ENCODE measurements around the gene ALPL.

Gene ALPL

DNA sequence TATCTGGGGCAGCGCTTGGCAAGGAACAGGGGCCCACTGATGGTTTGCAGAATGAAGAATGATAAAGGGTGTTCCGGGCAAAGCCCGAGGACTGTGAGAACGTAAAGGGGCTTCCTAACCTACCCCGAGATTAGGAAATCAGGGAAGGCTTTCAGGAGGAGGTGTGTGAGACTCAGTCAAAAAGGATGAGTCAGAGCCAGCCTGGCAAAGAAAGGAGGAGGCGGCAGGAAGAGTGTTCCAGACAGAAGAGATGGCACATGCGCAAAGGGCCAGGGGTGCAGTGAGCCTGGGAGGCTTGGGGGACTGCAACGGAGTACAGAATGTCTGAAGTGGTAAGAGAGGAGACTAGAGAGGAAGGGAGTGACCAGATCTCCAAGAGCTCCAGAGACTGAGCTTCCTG, 89.7 kb downstream of the ALPL start:
- no peak for TF ChIP-seq CTCF (IDR thresholded peaks at IDR 0.05; ENCODE audit: control insufficient read depth, insufficient read depth, low read depth, low read length, missing control alignments)
- no peak overlapping the region for H3K4me3 ChIP-seq (ENCODE audit: control insufficient read depth, low read depth, low read length)
- no peak for DNase-seq (ENCODE audit: low read depth)

- H3K4me3 ChIP-seq (ENCODE audit: control insufficient read depth, low read depth, low read length) = no peak overlapping the region
- TF ChIP-seq CTCF (IDR thresholded peaks at IDR 0.05; ENCODE audit: control insufficient read depth, insufficient read depth, low read depth, low read length, missing control alignments) = no peak
- no peak for DNase-seq (ENCODE audit: low read depth)
Observed at GRCh38 chr1:21599402-21599801, 90.2 kb downstream of the ALPL start.

- TF ChIP-seq CTCF (IDR thresholded peaks at IDR 0.05; ENCODE audit: control insufficient read depth, insufficient read depth, low read depth, low read length, missing control alignments) = no peak
- DNase-seq (ENCODE audit: low read depth) = no peak
Observed at GRCh38 chr1:21601278-21602048, 92.2 kb downstream of the ALPL start.

GRCh38 chr1:21603177-21604138, 94.2 kb downstream of the ALPL start:
- TF ChIP-seq CTCF (IDR thresholded peaks at IDR 0.05; ENCODE audit: control insufficient read depth, insufficient read depth, low read depth, low read length, missing control alignments) = no peak
- no peak overlapping the region for H3K4me3 ChIP-seq (ENCODE audit: control insufficient read depth, low read depth, low read length)
- no peak for DNase-seq (ENCODE audit: low read depth)

More at GRCh38 chr1:21601278-21602048, 92.2 kb downstream of the ALPL start:
- H3K4me3 ChIP-seq (ENCODE audit: control insufficient read depth, low read depth, low read length) = no peak overlapping the region

DNA sequence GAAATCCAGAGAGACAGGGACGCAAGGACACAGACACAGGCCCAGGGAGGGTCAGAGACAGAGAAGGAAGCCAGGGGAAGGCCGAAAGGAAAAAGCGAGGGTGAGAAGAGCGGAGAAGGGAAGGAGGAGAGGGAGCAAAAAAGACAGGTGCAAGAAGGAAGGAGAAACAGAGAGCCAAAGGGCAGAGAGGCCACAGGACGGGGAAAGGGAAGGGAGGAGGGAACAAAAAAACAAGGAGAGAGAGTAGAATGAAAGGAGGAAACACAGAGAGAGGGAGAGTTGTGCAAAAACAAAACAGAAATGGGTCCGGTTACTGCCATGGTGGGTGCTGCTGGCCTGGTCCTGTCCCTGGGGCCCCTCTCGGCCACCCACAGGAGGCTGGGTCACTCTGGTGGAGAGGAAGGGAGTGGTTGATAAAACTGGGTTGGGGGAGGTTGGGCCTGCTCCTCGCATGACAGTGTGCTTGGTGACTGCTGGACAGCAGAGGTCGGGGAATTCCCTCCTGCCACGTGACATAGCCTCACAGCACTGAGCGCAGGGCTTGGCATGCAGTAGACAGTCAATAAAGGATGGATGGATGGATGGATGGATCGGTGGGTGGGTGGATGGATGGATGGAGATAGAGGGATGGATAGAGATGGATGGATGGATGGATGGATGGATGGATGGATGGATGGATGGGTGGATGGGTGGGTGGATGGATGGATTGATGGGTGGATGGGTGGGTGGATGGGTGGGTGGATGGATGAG, 95.2 kb downstream of the ALPL start:
- H3K4me3 ChIP-seq (ENCODE audit: control insufficient read depth, low read depth, low read length) = no peak overlapping the region
- DNase-seq (ENCODE audit: low read depth) = no peak
- no peak for TF ChIP-seq CTCF (IDR thresholded peaks at IDR 0.05; ENCODE audit: control insufficient read depth, insufficient read depth, low read depth, low read length, missing control alignments)

Data from AG09309 (cell line).